GM18526 (cell line): ENCODE results near the gene TXNIP.
A peak's percentile ranks its signal among the peaks of the same experiment; 100 is the strongest.

Experiments used
- POLR2A ChIP-seq: IDR thresholded peaks from 3 replicates; pipeline ENCODE4 v1.6.1; 2011; ENCODE audit not compliant: insufficient read length; ENCODE audit errors: extremely low read depth

Gene TXNIP

GRCh38 chr1:145993618-145994390, 2.6 kb downstream of the TXNIP start:
- TF ChIP-seq POLR2A = no peak

DNA sequence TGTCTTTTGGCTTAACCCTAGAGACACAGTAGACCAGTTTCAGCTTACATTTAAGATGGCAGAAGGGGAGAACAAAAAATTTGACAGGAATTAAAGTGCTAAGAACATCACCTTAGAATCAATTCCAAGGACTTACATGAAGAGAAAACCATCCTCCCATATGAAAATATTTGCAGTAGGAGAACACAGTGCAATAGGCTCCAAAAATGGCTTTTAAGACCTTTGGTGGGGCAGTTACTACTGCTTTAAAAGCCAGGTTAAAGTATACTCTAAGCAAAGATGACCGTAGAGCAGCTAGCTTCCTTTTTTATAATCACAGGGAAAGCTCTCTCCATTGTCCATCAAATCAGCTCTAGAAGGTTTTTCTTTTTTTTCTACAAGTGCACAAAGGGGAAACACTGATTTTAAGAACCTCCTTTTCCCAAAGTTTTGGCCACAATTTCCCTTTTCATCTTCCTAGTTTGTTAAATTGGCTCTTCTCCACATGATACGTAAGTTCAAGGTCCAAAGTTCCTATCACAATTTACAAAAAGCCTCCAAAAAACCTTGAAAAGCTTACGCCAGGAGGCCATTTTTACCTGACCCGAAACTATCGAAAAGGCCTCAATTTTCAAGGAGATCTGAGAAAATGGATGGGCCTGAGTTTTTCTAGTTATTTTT, 3.3 kb downstream of the TXNIP start:
- TF ChIP-seq POLR2A = no peak

- no peak for TF ChIP-seq POLR2A
These were observed 3.9 kb downstream of the TXNIP start for GRCh38 chr1:145992502-145992936.

- TF ChIP-seq POLR2A = peak; percentile 19
These were observed 4.5 kb downstream of the TXNIP start for GRCh38 chr1:145991735-145992412.

- TF ChIP-seq POLR2A = no peak
These were observed 6.0 kb downstream of the TXNIP start for GRCh38 chr1:145990249-145990855.

DNA sequence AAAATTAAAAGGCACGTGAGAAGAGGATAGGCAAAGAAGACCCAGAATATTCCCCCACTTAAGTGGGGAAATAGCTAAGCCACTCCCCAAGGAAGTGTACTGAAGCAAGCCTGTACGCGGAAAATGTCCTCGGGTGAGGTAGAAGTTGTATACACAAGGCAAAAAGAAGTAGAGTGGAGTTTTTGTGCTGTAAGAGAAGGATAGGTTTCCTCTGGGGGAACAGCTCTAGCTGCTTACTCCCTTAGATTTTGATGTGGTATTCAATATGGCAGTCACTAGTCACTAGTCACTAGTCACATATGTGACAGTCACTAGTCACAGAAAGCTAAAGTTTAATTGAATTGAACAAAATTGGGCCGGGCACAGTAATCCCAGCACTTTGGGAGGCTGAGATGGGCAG, 7.6 kb downstream of the TXNIP start:
- no peak for TF ChIP-seq POLR2A

- TF ChIP-seq POLR2A = no peak
These were observed 8.5 kb downstream of the TXNIP start for GRCh38 chr1:145987926-145988325.

GRCh38 chr1:145986551-145986950, 9.8 kb downstream of the TXNIP start:
- no peak for TF ChIP-seq POLR2A

GRCh38 chr1:145985502-145986439, 10.6 kb downstream of the TXNIP start:
- TF ChIP-seq POLR2A = no peak

DNA sequence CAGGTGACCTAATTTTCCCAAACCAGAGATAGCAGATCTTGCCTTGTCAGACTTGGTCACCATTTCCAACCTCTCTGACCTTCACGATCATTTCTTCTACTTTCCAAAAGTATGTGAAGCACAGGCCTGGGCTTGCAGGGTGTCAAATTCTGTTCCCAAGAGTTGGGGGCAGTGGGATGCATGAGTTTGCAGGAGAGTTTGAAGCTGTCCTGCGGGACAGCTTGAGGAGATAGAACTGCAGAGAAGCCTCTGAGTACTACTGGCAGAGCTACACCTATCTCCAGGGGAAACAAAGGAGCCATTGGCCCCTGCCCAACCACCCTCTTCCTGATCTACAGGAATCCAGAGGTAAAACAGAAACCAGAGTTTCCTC, 11.3 kb downstream of the TXNIP start:
- no peak for TF ChIP-seq POLR2A

DNA sequence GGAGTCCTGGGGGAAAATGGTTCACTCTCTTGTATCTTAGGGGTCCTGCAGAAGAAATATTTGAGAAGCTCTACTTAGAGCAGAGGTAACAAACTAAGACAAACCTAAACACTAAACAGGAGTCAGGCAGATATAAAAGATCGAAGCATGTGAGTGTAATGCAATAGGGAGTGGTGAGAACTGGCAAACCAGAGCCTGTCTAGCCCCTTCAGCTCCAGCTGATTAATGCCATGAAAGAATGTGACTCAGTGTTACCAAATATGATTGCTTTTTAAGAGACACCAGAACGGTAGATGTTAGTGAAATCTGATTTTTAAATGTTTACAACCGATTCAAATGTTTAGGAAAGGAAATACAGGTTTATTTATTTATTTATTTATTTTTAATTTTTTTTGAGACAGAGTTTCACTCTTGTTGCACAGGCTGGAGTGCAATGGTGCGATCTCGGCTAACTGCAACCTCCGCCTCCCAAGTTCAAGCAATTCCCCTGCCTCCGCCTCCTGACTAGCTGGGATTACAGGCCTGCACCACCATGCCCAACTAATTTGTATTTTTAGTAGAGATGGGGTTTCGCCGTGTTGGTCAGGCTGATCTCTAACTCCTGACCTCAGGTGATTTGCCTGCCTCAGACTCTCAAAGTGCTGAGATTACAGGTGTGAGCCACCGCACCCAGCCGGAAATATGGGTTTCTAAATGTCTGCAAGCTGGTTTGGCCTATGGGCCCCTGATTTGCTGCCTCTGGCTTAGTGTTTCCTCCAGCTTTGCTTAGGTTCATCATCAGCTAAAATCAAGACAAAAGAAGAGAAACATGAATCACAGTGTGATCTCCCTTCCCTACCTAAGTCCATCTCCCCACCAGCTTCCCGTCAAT, 12.2 kb downstream of the TXNIP start:
- no peak for TF ChIP-seq POLR2A

DNA sequence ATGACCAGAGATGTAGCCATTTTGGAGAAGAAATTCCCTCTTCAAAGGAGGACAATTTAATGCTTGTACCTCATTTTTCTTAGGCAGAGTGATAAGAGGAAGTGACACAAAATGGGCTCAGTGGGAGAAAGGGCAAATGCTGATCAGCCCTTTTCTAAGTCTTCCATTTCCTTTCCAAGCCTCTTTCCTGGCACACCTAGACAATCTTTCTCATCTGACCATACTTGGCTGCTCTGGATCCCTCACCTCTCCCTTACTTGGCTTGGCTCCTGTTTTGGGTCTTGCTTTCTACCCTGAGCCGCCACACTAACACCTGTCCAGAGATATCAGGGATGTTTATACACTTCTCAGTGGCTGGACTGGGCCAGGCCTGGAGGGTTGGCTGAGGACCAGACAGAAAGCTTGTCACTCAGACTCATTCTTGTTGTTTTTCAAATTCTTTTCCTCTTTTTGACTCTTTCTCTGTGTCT, 13.1 kb downstream of the TXNIP start:
- TF ChIP-seq POLR2A = no peak

DNA sequence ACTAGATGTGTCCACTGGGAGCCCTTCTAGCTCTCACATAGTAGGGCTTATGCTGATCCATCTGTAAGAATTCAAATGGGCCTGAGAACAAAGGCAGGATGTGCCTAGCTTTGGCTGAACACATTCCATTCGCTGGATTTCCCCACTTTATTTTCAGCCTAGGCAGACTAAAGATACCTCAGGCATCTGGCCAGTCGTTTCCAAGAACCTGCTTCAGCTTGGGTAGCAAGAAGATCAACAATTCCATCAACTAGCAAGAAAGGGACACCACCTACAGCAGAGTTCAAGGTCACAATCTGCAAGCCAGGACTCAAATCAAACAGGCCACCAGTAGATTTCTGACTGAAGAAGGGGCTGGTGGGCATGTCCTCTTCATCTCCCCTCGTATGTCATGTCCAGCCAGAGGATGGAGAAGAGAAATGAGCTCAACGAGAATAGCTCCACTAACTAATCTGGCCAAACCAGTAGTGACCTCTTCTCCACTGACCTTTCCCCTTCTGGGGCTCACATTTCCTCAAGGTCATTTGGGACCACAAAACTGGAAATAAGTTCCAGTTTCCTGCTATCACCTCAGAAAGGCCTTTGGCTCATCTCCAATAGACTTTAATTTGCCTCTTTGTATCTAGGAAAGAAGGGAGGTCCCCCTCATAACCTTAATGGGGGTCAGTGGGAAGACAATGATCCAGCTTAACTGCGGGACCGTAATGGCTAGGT, 14.2 kb downstream of the TXNIP start:
- TF ChIP-seq POLR2A = no peak
